Urinary bladder (tissue), 4 donors: ENCODE results near the gene PNLIPRP1. TPM values are rescaled to one million over a fixed set of nuclear protein-coding genes. Genes with fewer than 3 reads are reported as not detected.

Experiments
- DNase-seq: peaks from one replicate; pipeline ENCODE4 v3.0.0-alpha.2; 2015; ENCODE audit errors: extremely low spot score
- H3K27ac ChIP-seq: one replicate; pipeline ENCODE4 v1.5.1; 2013; ENCODE audit warnings: low read depth, mild to moderate bottlenecking, moderate library complexity
- H3K36me3 ChIP-seq: one replicate; pipeline ENCODE4 v1.6.1; 2013; ENCODE audit warnings: mild to moderate bottlenecking, moderate library complexity; ENCODE audit not compliant: insufficient read depth
- H3K4me1 ChIP-seq: one replicate; pipeline ENCODE4 v1.6.1; 2013; ENCODE audit warnings: mild to moderate bottlenecking, moderate library complexity; ENCODE audit not compliant: insufficient read depth
- H3K4me3 ChIP-seq: one replicate; pipeline ENCODE4 v1.5.1; 2013; ENCODE audit warnings: low read depth, low read length
- WGBS: extraction: QIAGEN DNeasy Blood & Tissue Kit; methylation state at CpG from one replicate; pipeline ENCODE4 v1.1.7; 2013; 5-methylcytosine and 5-hydroxymethylcytosine counted together
- polyA plus RNA-seq: library from polyadenylated mRNA; stranded (reverse); fragments of 200-250 nt; gene quantifications from one replicate; pipeline ENCODE4 v1.2.3, GENCODE V29; 2013
- total RNA-seq: library from RNA; depleted of rRNA; stranded (reverse); fragments of >200 nt; gene quantifications from one replicate; pipeline ENCODE4 v1.2.3, GENCODE V29; 2014
- donor health status: healthy with polysubstance abuse.
- donor health status: healthy.

PNLIPRP1 gene
- not detected for total RNA-seq
- polyA plus RNA-seq = 0.11 TPM

- WGBS = 68% methylated on average over 9 of the region's 9 CpGs
- H3K27ac ChIP-seq = no peak within 1 kb of the TSS
- no peaks in the 10 kb centered on the region for H3K36me3 ChIP-seq
- H3K4me1 ChIP-seq = no peaks in the 10 kb centered on the region
- DNase-seq = no peak
- H3K4me3 ChIP-seq = no peak within 1 kb of the TSS
These were observed at the start of gene PNLIPRP1 for GRCh38 chr10:116590590-116591444. PNLIPRP1 (plus strand) TSS chr10:116590959; CDS start chr10:116591130, 171 bp downstream.

- Histone ChIP-seq H3K4me3 (no peak overlapping the region), H3K36me3 (no peaks in the 10 kb centered on the region), H3K27ac (no peak overlapping the region), H3K4me1 (no peaks in the 10 kb centered on the region)
- DNase-seq = no peak
These were observed 48.6 kb upstream of the PNLIPRP1 start for GRCh38 chr10:116542007-116542677.

- DNase-seq = no peak
- 76% methylated on average over 1 of the region's 1 CpG for WGBS
- H3K36me3 ChIP-seq = no peaks in the 10 kb centered on the region
- no peak overlapping the region for H3K4me3 ChIP-seq
- H3K27ac ChIP-seq = no peak overlapping the region
- no peaks in the 10 kb centered on the region for H3K4me1 ChIP-seq
These were observed 45.6 kb upstream of the PNLIPRP1 start for GRCh38 chr10:116545122-116545521.

- Histone ChIP-seq H3K27ac (no peak within 1 kb of the TSS), H3K4me1 (no peaks in the 10 kb centered on the region), H3K4me3 (no peak within 1 kb of the TSS), H3K36me3 (no peaks in the 10 kb centered on the region)
- WGBS = 62% methylated on average over 8 of the region's 8 CpGs
- no peak for DNase-seq
These were observed 45.0 kb upstream of the PNLIPRP1 start, which contains the start of gene PNLIP for GRCh38 chr10:116545756-116546155. PNLIP (plus strand) TSS chr10:116545931; CDS start chr10:116546093, 162 bp downstream.

GRCh38 chr10:116548301-116548700, 42.5 kb upstream of the PNLIPRP1 start:
- Histone ChIP-seq H3K4me3 (no peak overlapping the region), H3K4me1 (no peaks in the 10 kb centered on the region), H3K36me3 (no peaks in the 10 kb centered on the region), H3K27ac (no peak overlapping the region)
- WGBS = 85% methylated on average over 5 of the region's 5 CpGs
- no peak for DNase-seq

GRCh38 chr10:116553378-116553980, 37.3 kb upstream of the PNLIPRP1 start:
- Histone ChIP-seq H3K4me1 (no peaks in the 10 kb centered on the region), H3K27ac (no peak overlapping the region), H3K4me3 (no peak overlapping the region), H3K36me3 (no peaks in the 10 kb centered on the region)
- WGBS = 88% methylated on average over 13 of the region's 13 CpGs
- DNase-seq = no peak

GRCh38 chr10:116554628-116555027, 36.1 kb upstream of the PNLIPRP1 start:
- 56% methylated on average over 5 of the region's 5 CpGs for WGBS
- Histone ChIP-seq H3K27ac (no peak overlapping the region), H3K4me3 (no peak overlapping the region), H3K36me3 (no peaks in the 10 kb centered on the region), H3K4me1 (no peaks in the 10 kb centered on the region)
- no peak for DNase-seq

- Histone ChIP-seq H3K4me1 (no peaks in the 10 kb centered on the region), H3K4me3 (no peak overlapping the region), H3K36me3 (no peaks in the 10 kb centered on the region), H3K27ac (no peak overlapping the region)
- 67% methylated on average over 6 of the region's 6 CpGs for WGBS
- no peak for DNase-seq
These were observed 34.9 kb upstream of the PNLIPRP1 start for GRCh38 chr10:116555880-116556279.

GRCh38 chr10:116557305-116557880, 33.4 kb upstream of the PNLIPRP1 start:
- no peak for DNase-seq
- Histone ChIP-seq H3K27ac (no peak overlapping the region), H3K4me3 (no peak overlapping the region), H3K36me3 (no peaks in the 10 kb centered on the region), H3K4me1 (no peaks in the 10 kb centered on the region)
- WGBS = 84% methylated on average over 5 of the region's 5 CpGs

- no peak for DNase-seq
- no peaks in the 10 kb centered on the region for H3K4me1 ChIP-seq
- H3K36me3 ChIP-seq = no peaks in the 10 kb centered on the region
- no peak overlapping the region for H3K27ac ChIP-seq
- WGBS = 88% methylated on average over 8 of the region's 8 CpGs
- no peak overlapping the region for H3K4me3 ChIP-seq
These were observed 25.2 kb upstream of the PNLIPRP1 start for GRCh38 chr10:116565534-116565933.

- DNase-seq = no peak
- no peak overlapping the region for H3K4me3 ChIP-seq
- H3K27ac ChIP-seq = no peak overlapping the region
- no peaks in the 10 kb centered on the region for H3K36me3 ChIP-seq
- H3K4me1 ChIP-seq = no peaks in the 10 kb centered on the region
These were observed 23.8 kb upstream of the PNLIPRP1 start for GRCh38 chr10:116566932-116567331.

- 66% methylated on average over 3 of the region's 3 CpGs for WGBS
These were observed 23.4 kb upstream of the PNLIPRP1 start for GRCh38 chr10:116567335-116567734.

GRCh38 chr10:116574797-116575196, 16.0 kb upstream of the PNLIPRP1 start:
- H3K4me3 ChIP-seq = no peak overlapping the region
- WGBS = 51% methylated on average over 3 of the region's 3 CpGs
- no peak for DNase-seq

More at GRCh38 chr10:116567335-116567734, 23.4 kb upstream of the PNLIPRP1 start:
- no peak overlapping the region for H3K27ac ChIP-seq
- no peak overlapping the region for H3K4me3 ChIP-seq
- H3K36me3 ChIP-seq = no peaks in the 10 kb centered on the region
- no peaks in the 10 kb centered on the region for H3K4me1 ChIP-seq
- no peak for DNase-seq

More at GRCh38 chr10:116574797-116575196, 16.0 kb upstream of the PNLIPRP1 start:
- Histone ChIP-seq H3K27ac (no peak overlapping the region), H3K36me3 (no peaks in the 10 kb centered on the region), H3K4me1 (no peaks in the 10 kb centered on the region)
